A549 (cell line): ENCODE data around the gene CFAP77.

Experiments
- ATOH8 ChIP-seq: fragments of 250-450 bp; sonication (Bioruptor Pico); IDR thresholded peaks from 2 replicates; pipeline ENCODE4 v1.5.0; 2020; ENCODE audit warnings: low read depth, mild to moderate bottlenecking, moderate library complexity
- BHLHE40 ChIP-seq: IDR thresholded peaks from 2 replicates; pipeline ENCODE4 v1.6.1; 2012; ENCODE audit warnings: low read depth, low read length, inconsistent platforms
- EHMT2 ChIP-seq: fragments of 200-600 bp; sonication (generic); IDR thresholded peaks from 2 replicates; pipeline ENCODE4 v1.6.1; 2016; ENCODE audit warnings: antibody characterized with exemption, low read depth, mild to moderate bottlenecking, moderate library complexity
- ELK1 ChIP-seq: fragments of 150-350 bp; IDR thresholded peaks from 2 replicates; pipeline ENCODE4 v1.6.1; 2014; ENCODE audit warnings: low read depth, mild to moderate bottlenecking, low read length
- EP300 ChIP-seq, 2 experiments: fragments of >200 bp; sonication (Bioruptor Twin); formaldehyde crosslinking; IDR thresholded peaks; 2 replicates in 1 of 2; 3 replicates in 1 of 2; pipeline ENCODE4 v1.6.1; 2016 to 2017
- ESRRA ChIP-seq: fragments of 150-350 bp; IDR thresholded peaks from 2 replicates; pipeline ENCODE4 v1.6.1; 2014; ENCODE audit warnings: mild to moderate bottlenecking, low read length, borderline replicate concordance
- MYC ChIP-seq: IDR thresholded peaks from 2 replicates; pipeline ENCODE4 v1.6.1; 2012; ENCODE audit warnings: mild to moderate bottlenecking, inconsistent platforms, low read length, improper control_type of control experiment, borderline replicate concordance
- POLR2A ChIP-seq: IDR thresholded peaks from 2 replicates; pipeline ENCODE4 v1.6.1; 2012; ENCODE audit warnings: mild to moderate bottlenecking, low read length
- RFX5 ChIP-seq: fragments of 450-650 bp; IDR thresholded peaks from 2 replicates; pipeline ENCODE4 v1.7.1; 2014; ENCODE audit warnings: antibody characterized with exemption, mild to moderate bottlenecking, moderate library complexity
- ZC3H11A ChIP-seq: fragments of 450-650 bp; IDR thresholded peaks from 2 replicates; pipeline ENCODE4 v1.6.1; 2014; ENCODE audit warnings: antibody characterized with exemption, mild to moderate bottlenecking
- TF ChIP-seq, protein P1 (sequence below): fragments of >200 bp; sonication (Bioruptor Twin); formaldehyde crosslinking; IDR thresholded peaks from 3 replicates; pipeline ENCODE4 v1.5.1; 2016
- TF ChIP-seq, protein P2 (sequence below): fragments of 200-600 bp; sonication (generic); IDR thresholded peaks from 2 replicates; pipeline ENCODE4 v1.6.1; 2016; ENCODE audit warnings: antibody characterized with exemption, mild to moderate bottlenecking, moderate library complexity
- TF ChIP-seq, protein P3 (sequence below): IDR thresholded peaks from 2 replicates; pipeline ENCODE4 v1.6.1; 2012

GRCh38 chr9:132505991-132506655 lies 96.1 kb downstream of the CFAP77 start:
- TF ChIP-seq, protein P1, sequence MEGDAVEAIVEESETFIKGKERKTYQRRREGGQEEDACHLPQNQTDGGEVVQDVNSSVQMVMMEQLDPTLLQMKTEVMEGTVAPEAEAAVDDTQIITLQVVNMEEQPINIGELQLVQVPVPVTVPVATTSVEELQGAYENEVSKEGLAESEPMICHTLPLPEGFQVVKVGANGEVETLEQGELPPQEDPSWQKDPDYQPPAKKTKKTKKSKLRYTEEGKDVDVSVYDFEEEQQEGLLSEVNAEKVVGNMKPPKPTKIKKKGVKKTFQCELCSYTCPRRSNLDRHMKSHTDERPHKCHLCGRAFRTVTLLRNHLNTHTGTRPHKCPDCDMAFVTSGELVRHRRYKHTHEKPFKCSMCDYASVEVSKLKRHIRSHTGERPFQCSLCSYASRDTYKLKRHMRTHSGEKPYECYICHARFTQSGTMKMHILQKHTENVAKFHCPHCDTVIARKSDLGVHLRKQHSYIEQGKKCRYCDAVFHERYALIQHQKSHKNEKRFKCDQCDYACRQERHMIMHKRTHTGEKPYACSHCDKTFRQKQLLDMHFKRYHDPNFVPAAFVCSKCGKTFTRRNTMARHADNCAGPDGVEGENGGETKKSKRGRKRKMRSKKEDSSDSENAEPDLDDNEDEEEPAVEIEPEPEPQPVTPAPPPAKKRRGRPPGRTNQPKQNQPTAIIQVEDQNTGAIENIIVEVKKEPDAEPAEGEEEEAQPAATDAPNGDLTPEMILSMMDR: no peak
- TF ChIP-seq ZC3H11A (no peak), EP300 (IDR thresholded peaks at IDR 0.05) (no peak), POLR2A (no peak), ATOH8 (CRISPR knock-in tag) (no peak), MYC (no peak), RFX5 (no peak), EHMT2 (no peak), ELK1 (no peak), BHLHE40 (no peak), ESRRA (no peak)
- TF ChIP-seq, protein P2, sequence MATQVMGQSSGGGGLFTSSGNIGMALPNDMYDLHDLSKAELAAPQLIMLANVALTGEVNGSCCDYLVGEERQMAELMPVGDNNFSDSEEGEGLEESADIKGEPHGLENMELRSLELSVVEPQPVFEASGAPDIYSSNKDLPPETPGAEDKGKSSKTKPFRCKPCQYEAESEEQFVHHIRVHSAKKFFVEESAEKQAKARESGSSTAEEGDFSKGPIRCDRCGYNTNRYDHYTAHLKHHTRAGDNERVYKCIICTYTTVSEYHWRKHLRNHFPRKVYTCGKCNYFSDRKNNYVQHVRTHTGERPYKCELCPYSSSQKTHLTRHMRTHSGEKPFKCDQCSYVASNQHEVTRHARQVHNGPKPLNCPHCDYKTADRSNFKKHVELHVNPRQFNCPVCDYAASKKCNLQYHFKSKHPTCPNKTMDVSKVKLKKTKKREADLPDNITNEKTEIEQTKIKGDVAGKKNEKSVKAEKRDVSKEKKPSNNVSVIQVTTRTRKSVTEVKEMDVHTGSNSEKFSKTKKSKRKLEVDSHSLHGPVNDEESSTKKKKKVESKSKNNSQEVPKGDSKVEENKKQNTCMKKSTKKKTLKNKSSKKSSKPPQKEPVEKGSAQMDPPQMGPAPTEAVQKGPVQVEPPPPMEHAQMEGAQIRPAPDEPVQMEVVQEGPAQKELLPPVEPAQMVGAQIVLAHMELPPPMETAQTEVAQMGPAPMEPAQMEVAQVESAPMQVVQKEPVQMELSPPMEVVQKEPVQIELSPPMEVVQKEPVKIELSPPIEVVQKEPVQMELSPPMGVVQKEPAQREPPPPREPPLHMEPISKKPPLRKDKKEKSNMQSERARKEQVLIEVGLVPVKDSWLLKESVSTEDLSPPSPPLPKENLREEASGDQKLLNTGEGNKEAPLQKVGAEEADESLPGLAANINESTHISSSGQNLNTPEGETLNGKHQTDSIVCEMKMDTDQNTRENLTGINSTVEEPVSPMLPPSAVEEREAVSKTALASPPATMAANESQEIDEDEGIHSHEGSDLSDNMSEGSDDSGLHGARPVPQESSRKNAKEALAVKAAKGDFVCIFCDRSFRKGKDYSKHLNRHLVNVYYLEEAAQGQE: no peak
- TF ChIP-seq, protein P3, sequence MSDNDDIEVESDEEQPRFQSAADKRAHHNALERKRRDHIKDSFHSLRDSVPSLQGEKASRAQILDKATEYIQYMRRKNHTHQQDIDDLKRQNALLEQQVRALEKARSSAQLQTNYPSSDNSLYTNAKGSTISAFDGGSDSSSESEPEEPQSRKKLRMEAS: no peak
